Activated T-helper 2 cell treated with anti-CD3 and anti-CD28 coated beads, Interferon-gamma antibody, Interleukin-2, Interleukin-4, amounts not matched to agents 10 μg/mL and 5 μg/mL and 100 μg/mL, durations not matched to agents 14 hours and 24 hours and 36 hours (primary cell): ENCODE results near the gene GAGE12F. TPM values are rescaled to one million over a fixed set of nuclear protein-coding genes. Genes with fewer than 3 reads are reported as not detected.

Experiments
- total RNA-seq: library from RNA; stranded (reverse); gene quantifications from 2 replicates; pipeline ENCODE4 v1.2.3, GENCODE V29; 2022

Gene GAGE12F
- total RNA-seq, 1 donor from 2014 or later = not detected

Other genes with a start within 250 kb of the GAGE12F start
- not detected in 2 replicates for gene GAGE12J, start 238.8 kb upstream of the GAGE12F start, total RNA-seq
- gene GAGE13, start 229.3 kb upstream of the GAGE12F start, total RNA-seq = not detected in 2 replicates
- not detected in 2 replicates for gene GAGE12C, start 28.7 kb upstream of the GAGE12F start, total RNA-seq
- not detected in 2 replicates for gene GAGE12D, start 19.1 kb upstream of the GAGE12F start, total RNA-seq
- gene GAGE12E, start 9.6 kb upstream of the GAGE12F start, total RNA-seq = not detected in 2 replicates
- not detected in 2 replicates for gene GAGE12G, start 9.6 kb downstream of the GAGE12F start, total RNA-seq
- gene GAGE12H, start 19.1 kb downstream of the GAGE12F start, total RNA-seq = not detected in 2 replicates
- gene GAGE2A, start 28.7 kb downstream of the GAGE12F start, total RNA-seq = not detected in 2 replicates
- gene GAGE1, start 38.2 kb downstream of the GAGE12F start, total RNA-seq = not detected in 2 replicates
- not detected in 2 replicates for gene PAGE1, start 135.1 kb downstream of the GAGE12F start, total RNA-seq